ENCODE measurements around the gene GULP1.

The GULP1 gene

GRCh38 chr2:188381614-188382013 is 89.9 kb downstream of the GULP1 start:
- DNase-seq, result no peak

DNA sequence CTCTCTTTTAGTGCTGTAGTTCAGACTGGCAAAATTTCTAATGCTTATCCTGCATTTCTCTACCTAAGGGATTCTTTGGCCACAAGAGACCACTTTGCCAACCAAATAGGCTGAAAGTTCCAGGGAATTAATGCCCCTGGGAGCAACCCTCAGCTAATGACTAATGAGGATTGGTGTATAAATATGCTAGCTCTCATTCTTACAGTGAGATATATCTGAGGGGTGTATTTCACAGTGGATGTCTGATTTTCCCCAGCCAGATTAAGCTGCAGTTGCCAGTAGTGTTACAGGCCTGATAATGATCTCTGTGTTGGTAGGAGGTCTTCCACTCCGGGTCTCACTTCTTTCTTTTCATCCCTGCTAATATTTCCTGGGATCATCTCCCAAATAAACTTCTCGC is 90.4 kb downstream of the GULP1 start:
- DNase-seq, result no peak

GRCh38 chr2:188383158-188383557 is 91.5 kb downstream of the GULP1 start:
- no peak for DNase-seq

DNA sequence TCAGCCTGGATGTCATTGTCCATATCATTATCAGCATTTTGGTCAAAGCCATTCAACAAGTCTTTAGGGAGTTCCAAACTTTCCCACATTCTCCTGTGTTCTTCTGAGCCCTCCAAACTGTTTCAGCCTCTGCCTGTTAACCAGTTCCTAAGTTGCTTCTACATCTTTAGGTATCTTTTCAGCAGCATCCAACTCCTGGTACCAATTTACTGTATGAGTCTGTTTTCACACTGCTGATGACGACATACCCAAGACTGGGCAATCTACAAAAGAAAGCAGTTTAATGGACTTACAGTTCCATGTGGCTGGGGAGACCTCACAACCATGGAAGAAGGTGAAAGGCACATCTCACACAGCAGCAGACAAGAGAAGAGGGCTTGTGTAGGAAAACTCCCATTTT is 94.2 kb downstream of the GULP1 start:
- DNase-seq, result no peak

DNA sequence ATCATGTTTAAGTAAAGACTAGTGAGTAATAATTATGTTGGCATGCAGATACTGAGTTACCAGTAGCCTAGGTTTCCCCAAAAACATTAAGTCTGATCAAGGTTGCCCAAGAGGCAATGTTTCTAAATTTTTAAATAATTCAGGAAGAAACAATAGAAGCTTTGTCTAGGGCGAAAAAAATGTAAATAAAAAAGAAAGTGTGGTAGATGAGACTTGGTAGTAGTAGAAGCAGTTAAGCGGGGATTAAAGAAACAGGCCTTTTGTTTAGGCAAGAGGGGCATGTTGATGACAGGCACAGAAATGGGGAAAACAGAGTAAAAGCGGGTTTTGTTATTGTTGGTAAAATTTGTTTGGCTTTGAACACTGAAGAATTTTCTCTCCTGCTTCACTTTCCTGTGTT is 97.2 kb downstream of the GULP1 start:
- DNase-seq, result no peak

GRCh38 chr2:188391354-188391753 is 99.7 kb downstream of the GULP1 start:
- DNase-seq, result no peak

DNA sequence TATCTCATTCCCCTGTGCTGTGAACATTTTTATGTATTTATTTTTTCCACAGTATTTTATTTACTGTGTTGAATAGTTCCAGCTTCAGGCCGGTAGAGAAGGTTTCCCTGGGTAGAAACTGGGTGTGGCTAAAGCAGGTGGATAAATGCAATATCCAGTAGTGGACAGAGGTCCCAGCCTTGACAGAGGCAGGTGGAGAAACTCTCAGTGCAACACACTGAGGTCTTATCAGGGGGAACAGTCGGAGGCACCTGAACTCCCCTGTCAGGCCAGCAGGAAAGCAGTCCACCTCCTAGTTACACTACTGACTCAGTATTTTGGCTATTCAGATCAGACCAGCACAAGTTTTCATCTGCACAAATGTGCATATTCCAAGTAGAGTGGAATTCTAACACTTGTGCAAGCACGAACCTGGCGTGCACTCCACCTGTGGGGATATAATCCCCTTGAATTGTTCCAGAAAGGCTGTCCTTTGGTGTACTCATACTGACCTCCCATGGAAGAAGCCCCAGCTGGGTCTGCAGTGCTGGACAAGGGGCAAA is 103.3 kb downstream of the GULP1 start:
- no peak for DNase-seq

- no peak for DNase-seq
These were observed 104.4 kb downstream of the GULP1 start for GRCh38 chr2:188395903-188396689.

DNA sequence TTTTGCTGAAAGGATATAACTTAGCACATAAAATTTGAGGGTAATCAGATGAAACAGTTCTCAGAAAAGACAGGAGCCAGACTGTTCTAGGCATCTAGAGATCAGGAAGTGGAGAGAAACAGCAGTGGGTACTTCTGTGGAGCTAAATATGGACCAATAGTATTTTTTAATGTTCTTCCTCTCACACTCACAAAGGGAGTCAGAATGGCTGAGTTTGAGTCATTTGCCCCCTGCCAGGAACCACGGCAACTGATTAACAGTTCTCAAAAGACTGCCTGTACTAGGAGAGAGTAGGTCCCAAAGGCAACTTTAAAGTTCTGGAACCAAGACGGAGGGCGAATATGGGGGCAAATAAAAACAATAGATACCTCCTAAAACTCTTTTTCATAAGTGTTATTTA is 107.5 kb downstream of the GULP1 start:
- no peak for DNase-seq

DNA sequence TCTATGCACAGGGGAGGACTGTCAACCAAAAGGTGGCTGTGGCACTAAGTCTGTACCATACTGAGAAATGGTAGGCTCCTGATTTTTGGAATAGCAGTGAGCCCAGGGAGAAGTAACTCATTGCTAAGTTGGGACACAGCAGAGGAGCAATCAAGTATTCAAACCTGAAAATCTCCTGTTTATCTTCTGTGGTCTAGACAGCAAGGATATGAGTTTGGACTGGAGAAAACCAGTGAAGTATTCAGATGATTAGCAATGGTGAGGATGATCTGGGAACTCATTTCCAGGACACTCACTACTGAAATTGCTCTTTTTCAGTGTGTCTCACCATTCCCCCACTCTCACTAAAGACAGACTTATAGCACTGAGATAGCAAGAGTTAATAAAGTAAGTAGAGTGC is 112.0 kb downstream of the GULP1 start:
- no peak for DNase-seq

GRCh38 chr2:188404341-188405004 is 112.8 kb downstream of the GULP1 start:
- DNase-seq, result no peak

GRCh38 chr2:188406414-188406813 is 114.7 kb downstream of the GULP1 start:
- no peak for DNase-seq

DNA sequence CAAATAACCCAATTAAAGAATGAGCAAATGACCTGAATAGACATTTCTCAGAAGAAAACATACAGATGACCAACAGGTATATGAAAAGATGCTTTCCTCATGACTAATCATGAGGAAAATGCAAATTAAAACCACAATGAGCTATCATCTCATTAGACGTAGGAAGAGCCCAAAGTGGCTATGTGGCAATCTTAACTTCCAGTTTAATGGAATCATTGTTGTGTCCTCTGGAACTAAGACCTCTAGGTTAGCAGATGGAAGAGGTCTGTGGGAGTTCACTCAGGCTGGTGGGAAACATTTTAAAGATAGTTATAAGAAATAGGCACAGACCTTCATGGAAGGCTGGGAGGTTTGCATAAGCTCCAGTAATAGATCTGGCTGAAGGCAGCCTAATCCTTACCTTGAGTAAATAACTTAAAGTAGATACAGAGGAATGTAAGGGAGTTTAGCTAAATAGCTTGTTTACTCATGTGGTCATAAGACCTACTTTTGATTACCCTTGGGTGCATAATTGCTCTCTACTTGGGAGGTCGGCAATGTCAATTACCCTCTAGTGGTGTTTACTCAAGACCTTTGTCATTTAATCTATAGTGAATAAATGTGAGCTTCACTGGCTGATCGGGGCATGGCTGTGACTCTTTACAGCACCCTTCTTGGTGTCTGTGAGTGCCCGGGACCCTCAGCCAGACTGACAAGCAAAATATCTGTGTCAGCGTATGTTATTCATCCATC is 119.0 kb downstream of the GULP1 start:
- DNase-seq, result no peak

GRCh38 chr2:188412190-188412589 is 120.5 kb downstream of the GULP1 start:
- DNase-seq, result no peak

DNA sequence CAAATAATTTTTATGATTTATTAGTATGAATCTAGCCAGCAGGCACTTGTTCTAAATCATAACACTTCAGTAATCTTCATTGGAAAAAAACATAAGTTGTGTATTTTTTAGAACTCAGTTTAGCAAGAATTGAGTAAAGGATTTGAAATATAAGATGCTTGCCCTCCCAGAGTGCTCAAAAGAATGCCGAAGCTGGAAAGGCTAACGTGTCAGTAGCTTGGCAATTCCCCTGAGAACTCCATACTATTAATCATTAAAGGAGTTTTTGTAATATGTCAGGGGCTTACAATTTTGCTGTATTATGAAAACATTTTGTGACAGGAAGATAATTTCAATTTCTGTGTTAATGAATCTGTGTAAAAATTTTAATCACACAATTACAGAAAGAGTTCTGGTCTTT is 122.7 kb downstream of the GULP1 start:
- no peak for DNase-seq

DNA sequence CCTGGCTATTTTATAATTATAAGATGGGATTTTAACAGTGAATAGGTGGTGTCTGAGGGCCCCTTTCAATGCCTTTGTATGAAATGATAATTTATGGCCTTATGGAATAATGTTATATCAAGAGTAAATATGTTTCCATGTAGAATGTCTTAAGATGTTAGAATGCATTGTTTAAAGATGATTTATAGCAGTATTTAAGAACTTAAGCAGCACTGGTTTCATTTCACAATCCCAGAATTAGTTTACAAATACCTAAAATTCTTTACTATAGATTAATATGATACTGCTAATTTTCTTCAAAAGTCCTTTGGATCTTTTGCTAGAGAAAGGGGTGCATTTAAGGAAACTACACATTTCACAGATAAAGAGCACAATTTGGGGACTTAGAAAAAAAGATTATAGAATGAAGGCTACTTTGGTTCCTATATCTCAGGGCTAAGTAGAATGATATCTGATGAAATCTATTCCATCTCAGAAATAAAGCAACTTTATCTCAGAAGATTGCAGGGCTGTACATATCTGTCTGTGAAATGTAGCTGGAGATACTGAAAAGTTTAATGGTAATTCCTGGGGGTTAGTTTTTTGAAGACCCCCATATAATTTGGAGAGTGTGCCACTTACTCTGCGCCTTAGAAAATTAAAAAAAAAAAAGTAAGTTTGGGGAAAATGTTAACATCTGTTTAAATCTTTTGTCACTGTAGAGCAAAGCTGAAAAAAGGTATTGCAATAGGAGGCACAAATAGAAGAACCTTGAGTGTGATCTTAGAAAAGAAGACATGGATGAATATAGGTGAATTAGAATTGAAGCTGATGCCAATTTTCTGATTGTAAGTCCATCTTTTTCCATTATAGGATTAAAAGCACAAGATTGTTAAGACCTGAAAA is 123.4 kb downstream of the GULP1 start:
- DNase-seq, result no peak

GRCh38 chr2:188415754-188416083 is 124.0 kb downstream of the GULP1 start:
- no peak for DNase-seq

GRCh38 chr2:188416367-188416766 is 124.7 kb downstream of the GULP1 start:
- no peak for DNase-seq

DNA sequence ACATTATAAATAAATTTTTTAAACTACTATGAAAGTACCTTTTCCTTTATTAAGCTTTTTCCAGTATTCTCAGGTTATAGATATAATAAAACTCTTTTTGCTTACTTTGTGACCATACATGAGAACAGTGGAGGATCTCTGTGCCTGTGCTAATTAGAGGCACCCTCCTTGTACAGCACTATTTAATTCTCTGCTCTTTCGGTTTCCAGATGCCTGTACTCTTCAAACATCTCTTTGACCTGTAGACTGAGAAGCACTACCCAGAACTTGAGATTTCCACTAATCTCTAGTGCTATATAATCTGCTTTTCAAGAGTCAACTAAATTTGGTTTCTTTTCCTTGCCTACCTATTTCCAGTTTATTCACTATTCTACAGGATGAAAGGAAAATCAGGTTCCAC is 131.1 kb downstream of the GULP1 start:
- no peak for DNase-seq

GRCh38 chr2:188425266-188425665 is 133.6 kb downstream of the GULP1 start:
- no peak for DNase-seq

- DNase-seq, result no peak
These were observed 134.4 kb downstream of the GULP1 start for GRCh38 chr2:188426121-188426520.

DNA sequence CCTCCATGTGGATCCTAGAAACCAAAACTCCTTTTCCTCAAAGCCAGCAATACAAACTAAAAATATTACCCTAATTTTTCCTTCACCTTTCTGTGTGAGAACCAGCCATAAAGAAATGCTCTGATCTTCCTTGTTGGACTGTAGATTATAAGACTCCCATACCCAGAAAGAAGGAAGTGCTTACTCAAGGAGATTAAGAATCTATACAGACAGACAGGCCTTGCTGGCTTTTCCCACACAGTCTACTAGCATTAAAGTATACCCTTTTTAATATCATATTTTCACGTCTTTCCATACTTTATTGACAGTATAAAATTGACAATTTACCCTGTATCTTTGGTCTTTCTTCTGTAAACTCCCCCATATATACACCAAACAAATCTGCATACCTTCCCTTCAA is 139.0 kb downstream of the GULP1 start:
- no peak for DNase-seq

GRCh38 chr2:188434018-188434417 is 142.3 kb downstream of the GULP1 start:
- DNase-seq, result no peak

Measured in NCI-H1436 treated with DMSO at 0.1 percent for 48 hours (cell line).